ENCODE results near the gene FBXL2.
A peak's percentile ranks its signal among the peaks of the same experiment; 100 is the strongest.
"Not testable (repeated sequence)": the region's sequence is repeated elsewhere in the genome, so short reads cannot be mapped to it uniquely, and the experiment has no call there.

FBXL2 gene

GRCh38 chr3:33428734-33429133 lies 151.5 kb downstream of the FBXL2 start:
- no peak for DNase-seq (ENCODE audit: low read depth, low spot score)

GRCh38 chr3:33429306-33429705 lies 152.1 kb downstream of the FBXL2 start:
- DNase-seq (ENCODE audit: low read depth, low spot score) = not testable (repeated sequence)

GRCh38 chr3:33430061-33430460 lies 152.8 kb downstream of the FBXL2 start:
- DNase-seq (ENCODE audit: low read depth, low spot score) = no peak

GRCh38 chr3:33430571-33430970 lies 153.3 kb downstream of the FBXL2 start:
- DNase-seq (ENCODE audit: low read depth, low spot score) = no peak

- peak; percentile 41 for DNase-seq (ENCODE audit: low read depth, low spot score)
Observed at GRCh38 chr3:33433843-33434242, 156.6 kb downstream of the FBXL2 start.
